Liver (tissue), 9 donors: Measurements from ENCODE around the gene OLIG2. TPM values are rescaled to one million over a fixed set of nuclear protein-coding genes. Genes with fewer than 3 reads are reported as not detected.

Experiments
- DNase-seq: peaks from one replicate; pipeline ENCODE4 v3.0.0-alpha.2; 2017; ENCODE audit warnings: low spot score
- H3K27ac ChIP-seq, 2 donors: one replicate each; pipeline ENCODE4 v1.7.0; 2013; ENCODE audit warnings: inconsistent platforms in 2 of 2, low read length in 2 of 2, control low read depth in 1 of 2, low read depth in 1 of 2, mild to moderate bottlenecking in 1 of 2
- H3K27me3 ChIP-seq, 4 donors: one replicate each; pipeline versions ENCODE4 v1.6.1 to v1.7.0; 2013; ENCODE audit warnings: low read length in 3 of 4, inconsistent platforms in 1 of 4, mild to moderate bottlenecking in 1 of 4, moderate library complexity in 1 of 4; ENCODE audit not compliant: control insufficient read depth in 4 of 4, insufficient read depth in 4 of 4
- H3K36me3 ChIP-seq, 4 donors: one replicate each; pipeline versions ENCODE4 v1.6.1 to v1.7.0; 2013; ENCODE audit warnings: low read length in 3 of 4, mild to moderate bottlenecking in 3 of 4, low read depth in 1 of 4, moderate library complexity in 1 of 4; ENCODE audit not compliant: control insufficient read depth in 4 of 4, insufficient read depth in 3 of 4
- H3K4me1 ChIP-seq, 4 donors: one replicate each; pipeline versions ENCODE4 v1.6.1 to v1.7.0; 2013; ENCODE audit warnings: low read length in 3 of 4, mild to moderate bottlenecking in 3 of 4, moderate library complexity in 1 of 4; ENCODE audit not compliant: control insufficient read depth in 4 of 4, insufficient read depth in 4 of 4
- H3K4me3 ChIP-seq, 3 donors: one replicate each; pipeline versions ENCODE4 v1.6.1 to v1.7.0; 2013; ENCODE audit warnings: low read length in 3 of 3, control low read depth in 1 of 3, low read depth in 1 of 3, mild to moderate bottlenecking in 1 of 3
- H3K9ac ChIP-seq, 2 donors: one replicate each; pipeline ENCODE4 v1.7.0; 2013; ENCODE audit warnings: low read length in 2 of 2, mild to moderate bottlenecking in 2 of 2, moderate library complexity in 2 of 2, control low read depth in 1 of 2, low read depth in 1 of 2
- H3K9me3 ChIP-seq, 4 donors: one replicate each; pipeline versions ENCODE4 v1.6.1 to v1.7.0; 2013; ENCODE audit warnings: low read length in 3 of 4; ENCODE audit not compliant: control insufficient read depth in 4 of 4
- CTCF ChIP-seq: fragments of 150-350 bp; IDR thresholded peaks from 2 replicates; pipeline ENCODE4 v1.5.1; 2017; ENCODE audit warnings: improper control_type of control experiment, low read depth, low read length; ENCODE audit not compliant: missing input control
- EGR1 ChIP-seq, 2 donors: IDR thresholded peaks; 2 replicates each; pipeline ENCODE4 v1.6.1; 2016 to 2018; ENCODE audit warnings: antibody characterized with exemption in 2 of 2, low read depth in 2 of 2
- FOXA2 ChIP-seq: IDR thresholded peaks from 2 replicates; pipeline ENCODE4 v1.6.1; 2016; ENCODE audit warnings: antibody characterized with exemption
- GABPA ChIP-seq, 2 donors: IDR thresholded peaks in 1 of 2; conservative IDR thresholded peaks in 1 of 2; 2 replicates each; pipeline ENCODE4 v1.6.1; 2016; ENCODE audit warnings: antibody characterized with exemption in 2 of 2, mild to moderate bottlenecking in 1 of 2, moderate library complexity in 1 of 2
- HNF4A ChIP-seq, 2 donors: conservative IDR thresholded peaks; 2 replicates each; pipeline ENCODE4 v1.6.1; 2016; ENCODE audit warnings: antibody characterized with exemption in 2 of 2, mild to moderate bottlenecking in 2 of 2
- HNF4G ChIP-seq: IDR thresholded peaks from 2 replicates; pipeline ENCODE4 v1.6.1; 2016; ENCODE audit warnings: antibody characterized with exemption
- JUND ChIP-seq, 2 donors: IDR thresholded peaks; 2 replicates each; pipeline ENCODE4 v1.6.1; 2016; ENCODE audit warnings: antibody characterized with exemption in 2 of 2
- MAX ChIP-seq: IDR thresholded peaks from 2 replicates; pipeline ENCODE4 v1.6.1; 2016; ENCODE audit warnings: antibody characterized with exemption
- NR2F2 ChIP-seq: IDR thresholded peaks from 2 replicates; pipeline ENCODE4 v1.6.1; 2016; ENCODE audit warnings: antibody characterized with exemption
- RAD21 ChIP-seq, 2 donors: IDR thresholded peaks; 2 replicates each; pipeline ENCODE4 v1.6.1; 2016; ENCODE audit warnings: antibody characterized with exemption in 2 of 2, mild to moderate bottlenecking in 2 of 2
- REST ChIP-seq: IDR thresholded peaks from 2 replicates; pipeline ENCODE4 v1.6.1; 2016; ENCODE audit warnings: antibody characterized with exemption, mild to moderate bottlenecking
- RXRA ChIP-seq, 2 donors: IDR thresholded peaks; 2 replicates each; pipeline ENCODE4 v1.6.1; 2017 to 2018; ENCODE audit warnings: antibody characterized with exemption in 2 of 2, mild to moderate bottlenecking in 1 of 2
- SP1 ChIP-seq: IDR thresholded peaks from 2 replicates; pipeline ENCODE4 v1.6.1; 2018; ENCODE audit warnings: antibody characterized with exemption, mild to moderate bottlenecking
- YY1 ChIP-seq: IDR thresholded peaks from 2 replicates; pipeline ENCODE4 v1.6.1; 2016; ENCODE audit warnings: antibody characterized with exemption, mild to moderate bottlenecking
- ZBTB33 ChIP-seq: IDR thresholded peaks from 2 replicates; pipeline ENCODE4 v1.6.1; 2016; ENCODE audit warnings: antibody characterized with exemption
- WGBS: extraction: QIAGEN DNeasy Blood & Tissue Kit; methylation state at CpG from one replicate; pipeline ENCODE4 v1.1.7; 2013; 5-methylcytosine and 5-hydroxymethylcytosine counted together
- polyA plus RNA-seq, 2 donors: library from polyadenylated mRNA; stranded (reverse) in 1 of 2; unstranded in 1 of 2; fragments of 200-250 nt in 1 of 2; fragments of >200 nt in 1 of 2; fragmentation: Nextera tagmentation in 1 of 2; extraction: Ambion mirVana in 1 of 2; gene quantifications; one replicate each; pipeline versions ENCODE4 v1.2.1 to v1.2.3, GENCODE V29; 2013 to 2015
- total RNA-seq, 2 donors: library from RNA; depleted of rRNA; stranded (reverse); fragments of >200 nt; gene quantifications; one replicate each; pipeline ENCODE4 v1.2.3, GENCODE V29; 2014
- donor health status: healthy.
- donor health status: healthy.
- donor health status: healthy.
- donor health status: healthy.
- donor health status: healthy.

The OLIG2 gene
- total and polyA plus RNA-seq, 4 donors = not detected

- no peak overlapping the region for H3K9ac ChIP-seq
- no peak for DNase-seq
- H3K9me3 ChIP-seq = no peaks in the 10 kb centered on the region
- no peak overlapping the region for H3K27ac ChIP-seq
- peaks cover 14 to 33% (median 25%) of the 10 kb centered on the region in 4 donors for H3K27me3 ChIP-seq
- peaks cover 3 to 34% (median 13%) of the 10 kb centered on the region in 4 donors for H3K4me1 ChIP-seq
- H3K4me3 ChIP-seq = no peak overlapping the region
- TF ChIP-seq EGR1 (IDR thresholded peaks at IDR 0.05; ENCODE audit: low read depth in 2 of 2) (no peak), SP1 (no peak), ZBTB33 (no peak), RAD21 (IDR thresholded peaks at IDR 0.05) (no peak), HNF4G (no peak), NR2F2 (no peak), MAX (no peak), RXRA (IDR thresholded peaks at IDR 0.05) (no peak), YY1 (no peak), FOXA2 (no peak), REST (no peak), JUND (IDR thresholded peaks at IDR 0.05) (no peak), GABPA (IDR thresholded peaks at IDR 0.05 in 1 of 2, conservative IDR thresholded peaks at IDR 0.05 in 1 of 2) (no peak), HNF4A (conservative IDR thresholded peaks at IDR 0.05) (no peak), CTCF (no peak)
- WGBS = 4% methylated on average over 85 of the region's 85 CpGs
- H3K36me3 ChIP-seq = no peaks in the 10 kb centered on the region
These were observed 1.9 kb downstream of the OLIG2 start for GRCh38 chr21:33027401-33028286.
